NCI-H2107 (cell line): ENCODE results near the gene PLEK.
A peak's percentile ranks its signal among the peaks of the same experiment; 100 is the strongest.
"Not testable (repeated sequence)": the region's sequence is repeated elsewhere in the genome, so short reads cannot be mapped to it uniquely, and the experiment has no call there.

Source experiments
- DNase-seq: peaks from one replicate; lab custom pipeline; 2025; lab: John Stamatoyannopoulos, UW

Gene PLEK

DNA sequence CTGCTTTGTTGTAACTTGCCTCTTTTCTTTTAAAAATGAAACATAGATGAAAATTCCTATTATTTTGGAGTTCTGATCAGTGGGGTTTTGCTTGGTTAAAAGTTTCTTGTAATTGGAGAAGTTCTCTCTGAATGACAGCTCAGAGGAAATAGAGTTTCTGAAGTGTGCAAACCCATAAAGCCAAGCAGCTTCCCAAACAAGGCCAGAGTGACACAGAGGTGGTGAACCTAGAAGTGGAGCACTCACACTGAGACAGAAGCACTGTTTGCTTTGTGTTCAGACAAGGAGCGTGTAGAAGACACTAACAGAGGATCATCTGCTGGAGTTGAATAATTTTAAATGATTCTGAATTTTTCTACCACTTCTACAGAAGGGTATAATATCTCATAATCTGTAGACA lies 52.8 kb downstream of the PLEK start:
- no peak for DNase-seq

DNA sequence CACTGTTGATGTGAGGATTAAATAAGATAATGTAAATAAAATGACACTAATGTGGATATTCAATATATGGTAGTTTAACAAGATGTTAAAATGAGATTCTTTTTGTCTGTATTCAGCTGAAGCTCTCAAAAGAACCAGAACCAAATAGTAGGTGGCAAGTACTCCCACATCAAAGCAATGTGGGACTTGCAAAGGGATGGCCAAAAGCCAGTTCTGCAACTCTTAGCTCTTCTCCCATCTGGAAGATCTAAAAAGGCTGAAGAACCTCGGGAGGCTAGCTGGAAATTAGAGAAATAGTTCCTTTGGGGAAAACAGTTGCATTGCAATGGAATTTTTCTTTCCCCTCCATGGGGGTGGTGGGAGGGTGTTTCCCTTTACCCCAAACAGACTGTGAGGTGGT lies 53.3 kb downstream of the PLEK start:
- DNase-seq: no peak

DNA sequence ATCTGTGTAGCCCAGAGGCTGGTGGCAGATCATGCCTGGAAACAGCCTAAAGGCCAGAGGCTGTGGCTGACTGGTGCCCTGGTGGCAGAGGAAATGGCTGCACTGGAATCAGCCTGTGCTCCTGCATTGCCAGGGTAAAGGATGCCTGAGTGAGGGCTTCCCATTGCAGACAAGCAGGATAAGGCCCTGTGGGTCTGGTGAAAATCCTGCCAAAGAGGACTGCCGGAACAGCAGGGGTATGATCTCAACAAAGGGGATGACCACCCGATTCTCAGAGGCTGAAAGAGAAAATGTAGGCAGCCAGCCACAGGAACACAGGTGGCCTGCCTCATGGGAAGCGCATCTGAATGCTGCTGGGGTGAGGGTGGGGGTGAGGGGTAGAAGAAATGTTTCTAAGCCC lies 53.8 kb downstream of the PLEK start:
- no peak for DNase-seq

DNA sequence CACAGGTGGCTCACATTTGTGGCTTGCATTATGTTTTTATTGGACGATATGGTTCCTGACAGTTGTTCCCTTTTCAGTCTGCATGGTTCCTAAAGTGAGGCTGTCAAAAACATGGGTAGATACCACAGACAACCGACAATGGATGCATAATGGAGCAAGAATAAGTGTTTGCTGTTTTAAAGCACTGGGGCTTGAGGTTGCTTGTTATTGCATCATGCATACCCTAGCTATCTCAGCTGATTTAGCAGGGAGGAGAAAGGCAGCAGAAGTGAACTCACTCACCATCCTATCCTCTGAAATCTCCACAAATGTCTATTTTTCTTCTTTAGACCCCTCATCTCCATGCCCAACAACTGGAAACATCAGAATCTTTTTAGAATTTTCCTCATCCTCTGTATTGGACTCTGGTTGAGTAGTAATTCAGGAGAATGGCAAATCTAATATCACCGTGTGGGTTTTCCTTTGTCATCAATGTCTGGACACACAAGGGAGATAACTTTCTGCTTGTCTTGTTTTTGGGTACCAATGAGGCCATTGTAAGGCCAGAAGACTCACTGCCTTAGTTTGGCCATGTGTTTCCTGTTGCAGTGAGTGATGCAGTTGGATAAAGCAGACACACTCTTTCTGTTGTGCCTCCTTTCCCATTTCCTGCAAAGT lies 55.3 kb downstream of the PLEK start:
- no peak for DNase-seq

DNA sequence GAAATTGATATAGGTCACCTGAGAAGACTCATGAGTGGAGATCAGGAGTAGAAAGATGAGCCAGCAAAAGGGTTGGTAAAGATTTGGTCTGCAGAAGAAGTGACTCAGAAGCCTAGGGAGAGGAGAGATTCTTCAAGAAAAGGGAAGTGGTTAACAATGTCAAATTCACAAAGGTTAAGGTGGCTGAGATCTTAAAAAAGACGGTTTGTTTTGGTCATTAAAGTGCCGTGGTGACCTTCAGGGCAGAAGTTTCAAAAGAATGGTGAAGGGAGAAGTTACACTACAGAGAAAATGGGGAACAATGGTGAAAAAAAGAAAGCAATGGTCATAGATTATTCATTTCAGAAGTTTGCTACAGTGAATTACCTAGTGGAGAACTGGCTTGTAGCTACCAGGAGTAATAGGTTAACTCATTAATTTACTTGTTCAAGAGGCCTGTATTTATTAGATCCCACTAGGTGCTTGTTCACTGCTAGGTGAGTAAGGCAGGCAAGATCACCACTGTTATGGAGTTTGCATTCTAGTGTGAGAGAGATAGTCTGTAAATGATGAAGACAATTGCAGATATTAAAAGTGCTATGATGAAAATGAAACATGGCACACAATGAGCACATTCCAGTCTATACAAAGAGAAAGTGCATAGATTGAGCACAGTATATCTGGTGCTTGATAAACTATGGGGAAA lies 59.0 kb downstream of the PLEK start:
- DNase-seq: no peak

DNA sequence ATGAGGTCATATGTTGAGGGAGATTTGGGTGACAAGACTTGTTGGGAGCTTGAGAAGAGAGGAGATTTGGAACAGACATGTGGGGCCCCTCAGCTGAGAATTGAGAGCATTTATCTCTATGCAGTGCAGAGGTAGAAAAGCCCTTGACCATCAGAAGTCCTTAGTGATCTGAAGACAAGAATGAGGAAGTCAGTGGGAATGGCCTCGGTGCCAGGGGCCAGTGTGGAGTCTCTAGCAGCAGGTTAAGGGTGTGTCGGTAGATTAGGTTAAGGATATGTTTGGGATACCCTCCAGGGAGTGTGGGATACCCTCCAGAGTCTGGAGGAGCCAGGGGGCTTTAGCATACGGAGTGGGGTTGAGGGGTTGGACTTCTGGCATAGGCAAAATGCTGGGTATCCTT lies 60.4 kb downstream of the PLEK start:
- DNase-seq: no peak

DNA sequence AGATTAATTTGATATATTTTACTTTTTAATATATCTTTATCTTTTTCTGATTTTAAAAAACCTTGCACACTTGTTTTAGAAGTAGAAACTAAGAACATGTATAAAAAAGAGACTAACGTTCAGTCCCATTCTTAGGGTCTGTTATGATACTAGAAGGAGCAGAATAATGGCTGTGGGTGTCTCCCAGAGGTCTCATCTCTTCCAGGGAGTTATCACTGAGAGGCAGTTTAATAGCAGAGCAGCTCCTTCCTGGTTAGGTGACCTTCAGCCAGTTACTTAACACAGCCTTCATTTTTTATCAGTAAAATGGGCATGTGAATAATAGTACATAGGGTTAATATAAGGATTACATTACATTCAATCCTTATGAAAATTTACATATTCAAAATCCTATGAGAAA lies 61.4 kb downstream of the PLEK start:
- DNase-seq: no peak

DNA sequence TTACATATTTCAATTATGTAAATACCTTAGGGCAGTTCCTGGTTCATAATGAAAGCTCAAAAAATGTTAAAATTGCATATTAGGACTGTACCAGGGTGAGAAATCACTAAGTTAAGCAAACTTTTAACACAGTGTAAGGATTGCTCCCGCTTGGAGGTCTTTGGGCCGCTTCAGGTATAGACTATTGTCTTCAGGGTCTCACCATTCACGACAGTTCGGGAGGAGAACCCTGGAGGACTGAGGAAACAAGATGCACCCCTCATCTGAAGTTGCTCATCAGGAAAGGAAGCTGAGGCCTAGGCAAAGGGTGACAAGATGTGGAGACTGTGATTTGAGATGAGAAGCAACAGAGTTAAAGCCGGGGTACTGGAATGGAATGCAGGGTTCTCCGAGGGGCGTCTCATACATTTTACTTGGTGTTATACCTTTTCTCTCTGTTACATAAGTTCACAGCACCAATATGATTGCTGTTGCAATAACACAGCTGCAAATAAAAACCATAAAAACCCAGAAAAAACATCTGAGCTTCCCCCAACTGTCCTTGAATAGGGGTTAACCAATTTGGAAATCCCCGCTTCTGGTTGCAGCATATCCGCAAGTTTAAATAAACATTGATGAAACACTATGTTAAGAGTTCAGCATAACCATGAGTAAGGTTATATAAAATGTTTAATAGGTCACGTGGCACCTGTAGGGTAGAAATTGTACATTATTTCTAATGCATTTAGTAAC lies 61.9 kb downstream of the PLEK start:
- DNase-seq: no peak

DNA sequence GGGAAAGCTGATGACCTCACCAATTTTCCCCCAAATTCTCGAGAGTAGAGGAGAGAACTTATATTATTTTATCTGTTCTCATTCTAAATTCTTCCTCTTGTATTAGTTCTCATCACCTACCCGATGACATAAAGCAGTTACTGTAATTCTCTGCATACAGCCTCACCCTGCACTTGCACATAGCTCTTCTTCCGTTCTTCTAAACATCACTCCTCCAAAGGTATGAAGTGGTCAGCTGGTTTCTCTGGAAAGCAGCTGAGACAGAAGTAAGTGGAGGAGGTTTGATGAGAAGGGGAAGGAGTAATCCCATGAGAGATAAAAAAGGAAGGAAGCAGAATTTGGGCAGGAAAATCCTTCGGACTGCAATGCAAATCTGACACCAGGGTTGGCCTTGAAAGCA lies 63.0 kb downstream of the PLEK start:
- no peak for DNase-seq

DNA sequence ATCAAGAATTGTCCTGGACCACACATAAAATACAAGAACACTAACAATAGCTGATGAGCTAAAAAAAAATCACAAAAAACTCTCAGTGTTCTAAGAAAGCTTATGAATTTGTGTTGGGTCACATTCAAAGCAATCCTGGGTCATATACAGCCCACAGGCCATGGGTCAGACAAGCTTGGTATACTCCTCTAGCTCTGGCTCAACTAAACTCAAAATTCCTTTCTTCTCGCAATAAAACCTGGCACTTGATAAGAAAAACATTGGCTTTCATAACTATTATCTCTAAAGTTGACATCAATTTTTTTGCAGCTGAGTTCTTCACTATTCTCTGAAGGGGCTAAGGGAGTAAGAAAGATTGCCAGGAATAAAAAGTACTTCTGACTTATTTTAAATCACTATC lies 63.7 kb downstream of the PLEK start:
- no peak for DNase-seq

DNA sequence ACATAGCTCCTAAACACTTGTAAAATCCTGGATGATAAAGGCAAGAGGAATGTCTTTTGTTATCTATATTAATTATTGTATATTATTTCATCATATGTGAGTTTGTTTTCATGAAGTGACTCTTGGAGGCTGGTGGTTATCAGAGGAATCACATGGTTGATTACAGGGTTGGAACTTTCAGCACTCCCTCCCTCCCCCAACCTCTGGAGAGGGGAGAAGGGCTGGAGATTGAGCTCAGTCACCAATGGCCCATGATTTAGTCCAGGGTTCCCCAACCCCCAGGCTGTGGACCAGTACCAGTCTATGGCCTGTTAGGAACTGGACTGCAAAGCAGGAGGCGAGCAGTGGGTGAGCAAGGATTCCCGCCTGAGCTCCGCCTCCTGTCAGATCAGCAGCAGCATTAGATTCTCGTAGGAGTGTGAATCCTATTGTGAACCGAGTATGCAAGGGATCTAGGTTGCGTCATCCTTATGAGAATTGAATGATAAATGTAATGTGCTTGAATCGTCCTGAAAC lies 64.3 kb downstream of the PLEK start:
- DNase-seq: no peak

DNA sequence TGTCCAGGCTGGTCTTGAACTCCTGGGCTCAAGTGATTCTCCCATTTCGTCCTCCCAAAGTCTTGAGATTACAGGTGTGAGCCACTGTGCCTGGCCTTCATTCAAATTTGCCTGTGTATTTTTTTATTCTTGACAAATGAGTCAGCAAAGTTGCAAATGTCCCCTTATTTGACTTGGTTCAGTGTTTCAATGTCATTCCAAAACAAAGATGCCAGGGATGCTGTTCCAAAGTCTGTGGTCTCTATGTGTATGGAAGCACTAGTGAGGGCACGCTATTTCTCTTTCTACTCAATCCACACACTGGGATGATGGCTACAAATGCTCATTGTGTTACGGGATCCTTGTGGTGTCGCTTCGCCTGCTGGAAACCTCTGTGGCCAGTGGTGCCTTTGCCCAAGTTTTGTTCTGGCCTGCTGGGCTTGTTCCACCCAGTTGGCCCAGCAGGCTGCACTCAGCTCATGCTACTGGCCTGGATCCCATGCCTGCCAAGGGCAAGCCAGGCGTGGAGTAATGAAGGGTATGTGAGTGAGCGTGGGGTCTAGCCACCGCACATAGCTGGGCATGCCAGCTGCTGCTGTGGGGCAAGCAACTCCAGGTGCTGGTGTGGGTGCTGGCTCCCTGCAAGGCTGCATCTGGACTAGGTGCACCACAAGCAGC lies 66.4 kb downstream of the PLEK start:
- DNase-seq: no peak

DNA sequence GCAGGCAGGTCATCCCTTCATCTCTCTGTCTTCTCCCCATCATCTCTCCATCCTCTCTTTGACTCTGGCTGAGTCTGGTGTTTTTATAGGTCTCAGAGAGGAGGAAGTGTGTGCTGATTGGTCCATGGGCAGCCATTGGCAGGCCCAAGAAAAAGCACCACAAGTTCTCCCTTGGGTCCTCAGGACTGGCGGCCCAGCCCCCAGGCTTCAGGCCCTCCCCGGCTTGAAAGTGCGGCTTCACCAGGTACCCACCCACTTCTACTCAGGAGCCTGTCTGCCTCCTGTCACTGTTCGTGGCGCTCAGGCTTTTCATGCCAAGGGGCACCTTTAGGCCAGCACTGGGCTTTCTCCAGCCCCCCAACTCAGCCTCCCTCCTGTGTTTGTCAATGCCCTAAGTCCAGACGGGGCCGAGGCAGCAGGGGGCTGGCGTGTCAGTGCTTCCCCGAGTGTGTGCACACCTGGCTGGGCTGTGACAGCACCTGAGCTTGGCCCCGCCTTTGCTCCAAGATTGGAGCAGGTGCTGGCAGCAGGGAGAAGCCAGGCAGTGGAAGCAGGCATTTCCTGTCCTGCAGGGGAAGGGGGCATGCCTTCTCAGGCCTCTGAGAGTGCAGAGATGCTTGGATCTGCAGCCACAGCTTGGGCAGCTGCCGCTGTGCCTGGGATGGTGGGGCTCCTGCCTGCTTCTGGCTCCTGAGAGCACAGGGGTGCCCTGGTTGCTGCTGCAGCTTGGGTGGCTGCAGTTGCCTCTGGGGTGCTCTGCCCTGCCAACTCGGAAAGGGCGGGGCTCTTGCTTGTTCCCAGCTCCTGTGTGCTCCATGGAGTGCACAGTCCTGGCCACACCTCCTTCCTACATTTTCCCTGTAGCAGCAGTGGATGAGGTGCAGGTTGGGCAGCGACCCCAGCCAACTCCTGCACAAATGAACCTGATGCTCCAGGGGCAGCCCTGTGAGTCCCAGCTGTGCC lies 67.9 kb downstream of the PLEK start:
- DNase-seq: no peak

DNA sequence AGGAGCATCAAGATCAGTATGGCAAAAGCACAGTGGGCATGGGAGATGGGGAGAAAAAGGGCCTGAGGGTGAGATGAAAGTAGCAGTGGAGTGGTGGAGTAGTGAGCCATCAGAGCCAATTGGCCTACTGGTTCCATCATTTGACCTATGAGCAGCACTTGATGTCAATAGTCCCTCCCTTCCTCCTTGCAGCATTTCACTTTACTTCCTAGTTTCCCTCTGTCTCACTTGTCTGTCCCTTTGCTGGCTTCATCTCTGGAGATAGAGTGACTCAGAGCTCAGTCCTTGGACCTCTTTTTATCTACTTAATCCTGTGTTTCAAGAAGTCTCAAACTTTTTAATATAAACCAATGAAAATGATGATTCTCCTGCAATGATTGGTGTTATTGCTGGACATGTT lies 69.9 kb downstream of the PLEK start:
- no peak for DNase-seq

DNA sequence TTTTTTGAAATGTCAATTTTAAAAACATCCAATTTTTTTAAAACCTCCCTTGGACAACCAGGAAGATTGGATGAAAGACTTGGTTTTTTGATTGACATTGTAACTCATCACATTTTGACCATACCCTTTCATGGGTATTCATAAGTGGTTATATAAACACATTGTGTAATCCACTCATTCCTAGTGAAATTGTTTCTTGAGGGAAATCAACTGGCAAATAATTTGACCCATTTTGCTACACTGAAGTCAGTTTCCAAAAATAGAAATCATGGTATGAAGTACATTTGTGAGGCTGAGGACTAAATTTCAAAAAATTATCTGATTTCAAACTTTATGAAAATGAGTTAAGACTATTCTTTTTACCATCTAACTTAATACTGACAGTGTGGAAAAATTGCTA lies 70.5 kb downstream of the PLEK start:
- DNase-seq: no peak

DNA sequence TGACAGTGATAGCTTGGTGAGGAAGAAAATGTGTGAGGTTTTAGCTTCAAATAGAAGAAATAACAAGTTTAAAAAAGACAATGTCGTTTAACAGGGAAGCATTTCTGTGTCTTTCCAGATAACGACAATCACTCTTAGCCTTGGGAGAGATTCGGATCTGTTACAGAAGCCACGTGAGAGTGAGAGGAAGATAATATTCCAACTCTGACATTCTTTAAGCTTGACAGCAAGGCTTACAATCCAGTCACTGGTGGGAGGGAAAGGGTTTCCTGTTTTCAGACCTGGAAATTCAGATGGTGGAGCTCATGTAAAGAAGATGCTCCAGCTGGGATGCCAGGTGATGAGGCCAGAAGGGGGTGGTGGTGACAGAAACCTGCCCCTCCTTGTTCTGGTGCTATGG lies 71.2 kb downstream of the PLEK start:
- no peak for DNase-seq

DNA sequence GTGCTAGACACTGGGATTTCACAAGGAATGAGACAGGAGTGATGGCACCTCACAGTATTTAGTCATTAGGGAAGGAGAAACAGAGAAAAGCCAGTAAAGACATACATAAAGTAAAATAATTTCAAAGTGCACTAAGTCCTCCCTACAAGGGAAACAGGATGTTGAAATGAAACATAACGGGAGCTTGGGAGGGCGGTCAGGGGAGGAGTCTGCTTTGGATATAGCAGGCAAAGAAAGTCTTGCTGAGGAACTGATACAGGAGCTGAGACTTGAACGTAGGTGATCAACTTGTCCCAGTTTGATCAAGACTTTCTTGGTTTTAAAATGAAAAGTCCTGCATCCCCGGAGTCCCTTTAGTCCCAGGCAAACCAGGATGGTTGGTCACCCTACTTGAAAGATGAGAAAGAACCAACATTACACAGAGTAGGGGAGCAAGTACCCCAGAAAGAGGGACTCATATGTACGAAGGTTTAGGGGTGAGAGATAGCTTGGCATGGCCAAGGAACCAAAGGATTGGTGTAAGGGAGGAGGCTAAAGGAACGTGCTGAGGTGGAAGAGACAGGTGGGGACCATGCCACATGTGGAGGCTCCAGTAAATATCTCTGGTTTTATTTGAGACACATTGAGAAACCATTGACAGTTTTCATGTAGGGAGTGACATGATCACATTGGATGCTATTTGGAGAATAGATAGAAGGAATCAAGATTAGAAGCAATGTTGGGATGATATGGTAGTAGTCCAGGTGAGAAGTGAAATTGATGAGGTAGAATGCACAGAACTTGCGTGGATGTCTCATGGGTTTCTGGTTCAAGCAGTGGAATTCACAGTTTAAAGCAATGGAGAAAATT lies 73.6 kb downstream of the PLEK start:
- DNase-seq: no peak

DNA sequence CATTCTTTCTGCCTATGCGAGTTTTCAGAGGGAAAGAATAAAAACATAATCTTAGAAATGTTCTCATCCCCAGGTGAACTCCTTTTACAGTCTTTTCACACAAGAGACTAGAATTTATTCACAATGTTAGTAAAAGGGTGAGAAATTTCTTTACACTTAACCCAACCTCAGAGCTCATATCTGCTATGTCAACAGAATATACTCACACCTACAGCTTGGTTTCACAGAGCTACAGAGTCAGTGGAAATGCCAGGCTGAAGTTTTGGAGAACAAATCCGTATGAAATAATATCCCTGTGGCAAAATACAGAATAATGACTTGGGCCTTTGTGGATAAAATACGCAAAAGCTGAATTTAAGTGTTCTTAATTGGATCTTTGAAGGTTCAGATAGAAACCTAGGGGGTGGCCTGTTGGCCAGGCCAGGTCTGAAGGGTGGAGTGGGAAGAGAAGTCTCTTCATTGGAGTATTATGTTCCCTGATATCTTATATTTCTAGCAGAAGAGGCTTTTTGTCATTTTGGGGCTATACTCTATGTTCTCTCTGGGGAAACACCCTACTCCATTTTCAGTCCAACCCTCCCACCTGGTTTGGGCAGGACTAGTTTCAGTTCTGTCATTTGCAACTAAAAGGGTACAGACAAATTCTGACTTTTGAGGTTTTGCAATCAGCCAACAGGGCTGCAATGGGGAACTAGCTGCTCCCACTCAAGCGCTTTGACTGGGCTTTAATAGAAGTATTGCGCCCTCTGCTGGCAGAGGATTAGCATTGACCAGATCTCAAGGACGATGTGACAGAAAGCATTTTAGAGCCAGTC lies 76.3 kb downstream of the PLEK start:
- peak; percentile 81 for DNase-seq

DNA sequence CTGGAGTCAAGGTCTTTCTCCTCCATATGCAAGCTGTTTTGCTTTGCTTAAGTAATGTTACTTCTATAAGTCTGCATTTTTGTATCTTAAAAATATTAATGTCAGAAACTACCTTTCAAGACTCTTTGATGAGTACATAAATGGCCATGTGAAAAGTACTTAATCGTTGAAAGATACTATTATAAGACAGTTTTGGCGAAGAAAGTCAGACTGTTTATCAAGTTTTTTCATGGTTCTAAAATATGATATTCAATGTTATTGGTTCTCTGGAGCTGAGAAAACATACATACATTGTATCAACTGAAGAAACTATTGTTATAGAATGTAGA lies 76.9 kb downstream of the PLEK start:
- DNase-seq: no peak

DNA sequence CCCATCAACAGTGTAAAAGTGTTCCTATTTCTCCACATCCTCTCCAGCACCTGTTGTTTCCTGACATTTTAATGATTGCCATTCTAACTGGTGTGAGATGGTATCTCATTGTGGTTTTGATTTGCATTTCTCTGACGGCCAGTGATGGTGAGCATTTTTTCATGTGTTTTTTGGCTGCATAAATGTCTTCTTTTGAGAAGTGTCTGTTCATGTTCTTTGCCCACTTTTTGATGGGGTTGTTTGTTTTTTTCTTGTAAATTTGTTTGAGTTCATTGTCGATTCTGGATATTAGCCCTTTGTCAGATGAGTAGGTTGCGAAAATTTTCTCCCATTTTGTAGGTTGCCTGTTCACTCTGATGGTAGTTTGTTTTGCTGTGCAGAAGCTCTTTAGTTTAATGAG lies 81.3 kb downstream of the PLEK start:
- not testable (repeated sequence) for DNase-seq
